Gastroesophageal sphincter (tissue), 3 donors: Measurements from ENCODE around the gene RNF150.

Experiments
- CTCF ChIP-seq, 4 experiments: fragments of 200-600 bp in 2 of 4; fragments of 450-650 bp in 2 of 4; sonication (generic) in 1 of 4; IDR thresholded peaks; one replicate each; pipeline ENCODE4 v1.5.1; 2017 to 2019; ENCODE audit warnings: antibody characterized with exemption in 4 of 4, mild to moderate bottlenecking in 2 of 4, moderate library complexity in 2 of 4
- EP300 ChIP-seq: sonication (generic); formaldehyde crosslinking; IDR thresholded peaks from one replicate; pipeline ENCODE4 v1.6.1; 2017; ENCODE audit warnings: antibody characterized with exemption, mild to moderate bottlenecking
- POLR2A ChIP-seq, 2 donors: fragments of 450-650 bp; IDR thresholded peaks; one replicate each; pipeline ENCODE4 v1.6.1; 2017; ENCODE audit warnings: antibody characterized with exemption in 2 of 2, mild to moderate bottlenecking in 2 of 2, moderate library complexity in 1 of 2
- POLR2AphosphoS5 ChIP-seq: sonication (generic); formaldehyde crosslinking; IDR thresholded peaks from one replicate; pipeline ENCODE4 v1.6.1; 2017; ENCODE audit warnings: antibody characterized with exemption

- TF ChIP-seq POLR2AphosphoS5 (no peak), EP300 (no peak), POLR2A (IDR thresholded peaks at IDR 0.05) (no peak), CTCF (IDR thresholded peaks at IDR 0.05) (no peak)
Observed at GRCh38 chr4:141170671-141171070, 37.4 kb upstream of the RNF150 start.
